Inferior parietal cortex (tissue), 1 donor: ENCODE data around the gene MAD1L1.

Source experiments
- DNase-seq: peaks from one replicate; pipeline ENCODE4 v3.0.0-alpha.2; 2016; ENCODE audit errors: extremely low spot score

MAD1L1 gene

GRCh38 chr7:1957471-1958225, 275.1 kb downstream of the MAD1L1 start:
- no peak for DNase-seq

GRCh38 chr7:1956611-1957470, 275.9 kb downstream of the MAD1L1 start:
- no peak for DNase-seq

- no peak for DNase-seq
These were observed 276.6 kb downstream of the MAD1L1 start for GRCh38 chr7:1956141-1956540.

- no peak for DNase-seq
These were observed 278.3 kb downstream of the MAD1L1 start for GRCh38 chr7:1954366-1955004.

GRCh38 chr7:1953199-1954190, 279.2 kb downstream of the MAD1L1 start:
- DNase-seq = no peak

- no peak for DNase-seq
These were observed 280.0 kb downstream of the MAD1L1 start for GRCh38 chr7:1952781-1953180.

GRCh38 chr7:1952169-1952760, 280.5 kb downstream of the MAD1L1 start:
- no peak for DNase-seq

- no peak for DNase-seq
These were observed 281.1 kb downstream of the MAD1L1 start for GRCh38 chr7:1951600-1951999.

- DNase-seq = no peak
These were observed 281.6 kb downstream of the MAD1L1 start for GRCh38 chr7:1951159-1951536.

- no peak for DNase-seq
These were observed 282.1 kb downstream of the MAD1L1 start for GRCh38 chr7:1950452-1951158.

- no peak for DNase-seq
These were observed 282.7 kb downstream of the MAD1L1 start for GRCh38 chr7:1950066-1950451.

GRCh38 chr7:1949681-1950055, 283.1 kb downstream of the MAD1L1 start:
- DNase-seq = no peak

- DNase-seq = no peak
These were observed 283.7 kb downstream of the MAD1L1 start for GRCh38 chr7:1948887-1949680.

- DNase-seq = no peak
These were observed 284.4 kb downstream of the MAD1L1 start for GRCh38 chr7:1948301-1948796.

GRCh38 chr7:1947586-1948217, 285.0 kb downstream of the MAD1L1 start:
- no peak for DNase-seq

- no peak for DNase-seq
These were observed 285.8 kb downstream of the MAD1L1 start for GRCh38 chr7:1946773-1947450.

GRCh38 chr7:1946025-1946772, 286.5 kb downstream of the MAD1L1 start:
- no peak for DNase-seq

- no peak for DNase-seq
These were observed 287.2 kb downstream of the MAD1L1 start for GRCh38 chr7:1945558-1945957.
